Liver (tissue), 9 donors: ENCODE measurements around the gene GAS6. TPM values are rescaled to one million over a fixed set of nuclear protein-coding genes. Genes with fewer than 3 reads are reported as not detected.

Source experiments
- DNase-seq: peaks from one replicate; pipeline ENCODE4 v3.0.0-alpha.2; 2017; ENCODE audit warnings: low spot score
- H3K27ac ChIP-seq, 2 donors: one replicate each; pipeline ENCODE4 v1.7.0; 2013; ENCODE audit warnings: inconsistent platforms in 2 of 2, low read length in 2 of 2, control low read depth in 1 of 2, low read depth in 1 of 2, mild to moderate bottlenecking in 1 of 2
- H3K27me3 ChIP-seq, 4 donors: one replicate each; pipeline versions ENCODE4 v1.6.1 to v1.7.0; 2013; ENCODE audit warnings: low read length in 3 of 4, inconsistent platforms in 1 of 4, mild to moderate bottlenecking in 1 of 4, moderate library complexity in 1 of 4; ENCODE audit not compliant: control insufficient read depth in 4 of 4, insufficient read depth in 4 of 4
- H3K36me3 ChIP-seq, 4 donors: one replicate each; pipeline versions ENCODE4 v1.6.1 to v1.7.0; 2013; ENCODE audit warnings: low read length in 3 of 4, mild to moderate bottlenecking in 3 of 4, low read depth in 1 of 4, moderate library complexity in 1 of 4; ENCODE audit not compliant: control insufficient read depth in 4 of 4, insufficient read depth in 3 of 4
- H3K4me1 ChIP-seq, 4 donors: one replicate each; pipeline versions ENCODE4 v1.6.1 to v1.7.0; 2013; ENCODE audit warnings: low read length in 3 of 4, mild to moderate bottlenecking in 3 of 4, moderate library complexity in 1 of 4; ENCODE audit not compliant: control insufficient read depth in 4 of 4, insufficient read depth in 4 of 4
- H3K4me3 ChIP-seq, 3 donors: one replicate each; pipeline versions ENCODE4 v1.6.1 to v1.7.0; 2013; ENCODE audit warnings: low read length in 3 of 3, control low read depth in 1 of 3, low read depth in 1 of 3, mild to moderate bottlenecking in 1 of 3
- H3K9ac ChIP-seq, 2 donors: one replicate each; pipeline ENCODE4 v1.7.0; 2013; ENCODE audit warnings: low read length in 2 of 2, mild to moderate bottlenecking in 2 of 2, moderate library complexity in 2 of 2, control low read depth in 1 of 2, low read depth in 1 of 2
- H3K9me3 ChIP-seq, 4 donors: one replicate each; pipeline versions ENCODE4 v1.6.1 to v1.7.0; 2013; ENCODE audit warnings: low read length in 3 of 4; ENCODE audit not compliant: control insufficient read depth in 4 of 4
- EGR1 ChIP-seq, 2 donors: IDR thresholded peaks; 2 replicates each; pipeline ENCODE4 v1.6.1; 2016 to 2018; ENCODE audit warnings: antibody characterized with exemption in 2 of 2, low read depth in 2 of 2
- FOXA1 ChIP-seq: IDR thresholded peaks from 2 replicates; pipeline ENCODE4 v1.6.1; 2016; ENCODE audit warnings: antibody characterized with exemption
- FOXA2 ChIP-seq: IDR thresholded peaks from 2 replicates; pipeline ENCODE4 v1.6.1; 2016; ENCODE audit warnings: antibody characterized with exemption
- GABPA ChIP-seq, 2 donors: IDR thresholded peaks in 1 of 2; conservative IDR thresholded peaks in 1 of 2; 2 replicates each; pipeline ENCODE4 v1.6.1; 2016; ENCODE audit warnings: antibody characterized with exemption in 2 of 2, mild to moderate bottlenecking in 1 of 2, moderate library complexity in 1 of 2
- HNF4A ChIP-seq, 2 donors: conservative IDR thresholded peaks; 2 replicates each; pipeline ENCODE4 v1.6.1; 2016; ENCODE audit warnings: antibody characterized with exemption in 2 of 2, mild to moderate bottlenecking in 2 of 2
- HNF4G ChIP-seq: IDR thresholded peaks from 2 replicates; pipeline ENCODE4 v1.6.1; 2016; ENCODE audit warnings: antibody characterized with exemption
- JUND ChIP-seq, 2 donors: IDR thresholded peaks; 2 replicates each; pipeline ENCODE4 v1.6.1; 2016; ENCODE audit warnings: antibody characterized with exemption in 2 of 2
- NR2F2 ChIP-seq: IDR thresholded peaks from 2 replicates; pipeline ENCODE4 v1.6.1; 2016; ENCODE audit warnings: antibody characterized with exemption
- RAD21 ChIP-seq, 2 donors: IDR thresholded peaks; 2 replicates each; pipeline ENCODE4 v1.6.1; 2016; ENCODE audit warnings: antibody characterized with exemption in 2 of 2, mild to moderate bottlenecking in 2 of 2
- RXRA ChIP-seq, 2 donors: IDR thresholded peaks; 2 replicates each; pipeline ENCODE4 v1.6.1; 2017 to 2018; ENCODE audit warnings: antibody characterized with exemption in 2 of 2, mild to moderate bottlenecking in 1 of 2
- SP1 ChIP-seq: IDR thresholded peaks from 2 replicates; pipeline ENCODE4 v1.6.1; 2018; ENCODE audit warnings: antibody characterized with exemption, mild to moderate bottlenecking
- TAF1 ChIP-seq: conservative IDR thresholded peaks from 2 replicates; pipeline ENCODE4 v1.6.1; 2016; ENCODE audit warnings: antibody characterized with exemption, mild to moderate bottlenecking
- YY1 ChIP-seq: IDR thresholded peaks from 2 replicates; pipeline ENCODE4 v1.6.1; 2016; ENCODE audit warnings: antibody characterized with exemption, mild to moderate bottlenecking
- WGBS: extraction: QIAGEN DNeasy Blood & Tissue Kit; methylation state at CpG from one replicate; pipeline ENCODE4 v1.1.7; 2013; 5-methylcytosine and 5-hydroxymethylcytosine counted together
- polyA plus RNA-seq, 2 donors: library from polyadenylated mRNA; stranded (reverse) in 1 of 2; unstranded in 1 of 2; fragments of 200-250 nt in 1 of 2; fragments of >200 nt in 1 of 2; fragmentation: Nextera tagmentation in 1 of 2; extraction: Ambion mirVana in 1 of 2; gene quantifications; one replicate each; pipeline versions ENCODE4 v1.2.1 to v1.2.3, GENCODE V29; 2013 to 2015
- total RNA-seq, 2 donors: library from RNA; depleted of rRNA; stranded (reverse); fragments of >200 nt; gene quantifications; one replicate each; pipeline ENCODE4 v1.2.3, GENCODE V29; 2014
- TF ChIP-seq, protein P1 (sequence below): IDR thresholded peaks from 2 replicates; pipeline ENCODE4 v1.6.1; 2016; ENCODE audit warnings: antibody characterized with exemption
- TF ChIP-seq, protein P2 (sequence below): IDR thresholded peaks from 2 replicates; pipeline ENCODE4 v1.6.1; 2016; ENCODE audit warnings: antibody characterized with exemption, mild to moderate bottlenecking
- TF ChIP-seq, protein P3 (sequence below): IDR thresholded peaks from 2 replicates; pipeline ENCODE4 v1.6.1; 2016; ENCODE audit warnings: antibody characterized with exemption
- TF ChIP-seq, protein P4 (sequence below): fragments of 150-350 bp; IDR thresholded peaks from 2 replicates; pipeline ENCODE4 v1.5.1; 2017; ENCODE audit warnings: improper control_type of control experiment, low read depth, low read length; ENCODE audit not compliant: missing input control
- TF ChIP-seq, protein P5 (sequence below): IDR thresholded peaks from 2 replicates; pipeline ENCODE4 v1.6.1; 2016; ENCODE audit warnings: antibody characterized with exemption
- donor health status: healthy.
- donor health status: healthy.
- donor health status: healthy.
- donor health status: healthy.
- donor health status: healthy.

GAS6 gene
- total and polyA plus RNA-seq, 4 donors: 2.5 to 30.2 (median 9.1) TPM

DNA sequence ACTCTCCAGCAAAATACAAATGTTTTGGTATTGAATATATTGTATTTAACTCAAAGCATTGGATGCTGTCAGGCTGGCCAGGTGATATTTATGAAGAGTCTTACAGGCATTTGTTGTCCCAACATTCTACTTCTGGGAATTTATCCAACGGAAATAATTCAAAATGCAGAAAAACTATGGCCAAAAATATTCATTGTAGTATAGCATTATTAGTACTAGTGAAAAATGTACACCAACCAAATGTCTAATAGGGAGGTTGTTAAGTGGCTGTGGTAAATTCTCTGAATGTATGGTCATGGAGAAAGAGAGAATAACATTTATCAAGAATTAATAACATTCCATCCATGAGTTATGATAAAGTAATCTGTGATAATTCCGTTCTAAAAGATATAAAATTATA, 38.6 kb upstream of the GAS6 start:
- Histone ChIP-seq H3K27me3 (peaks cover 0 to 7% (median 0%) of the 10 kb centered on the region in 4 donors), H3K9me3 (no peaks in the 10 kb centered on the region), H3K36me3 (peaks cover 0 to 1% (median 0%) of the 10 kb centered on the region in 4 donors), H3K4me3 (no peak overlapping the region), H3K27ac (no peak overlapping the region), H3K4me1 (no peaks in the 10 kb centered on the region), H3K9ac (no peak overlapping the region)
- no peak for TF ChIP-seq FOXA2
- TF ChIP-seq FOXA1: no peak
- no peak for TF ChIP-seq GABPA (IDR thresholded peaks at IDR 0.05 in 1 of 2, conservative IDR thresholded peaks at IDR 0.05 in 1 of 2)
- TF ChIP-seq, protein P1, sequence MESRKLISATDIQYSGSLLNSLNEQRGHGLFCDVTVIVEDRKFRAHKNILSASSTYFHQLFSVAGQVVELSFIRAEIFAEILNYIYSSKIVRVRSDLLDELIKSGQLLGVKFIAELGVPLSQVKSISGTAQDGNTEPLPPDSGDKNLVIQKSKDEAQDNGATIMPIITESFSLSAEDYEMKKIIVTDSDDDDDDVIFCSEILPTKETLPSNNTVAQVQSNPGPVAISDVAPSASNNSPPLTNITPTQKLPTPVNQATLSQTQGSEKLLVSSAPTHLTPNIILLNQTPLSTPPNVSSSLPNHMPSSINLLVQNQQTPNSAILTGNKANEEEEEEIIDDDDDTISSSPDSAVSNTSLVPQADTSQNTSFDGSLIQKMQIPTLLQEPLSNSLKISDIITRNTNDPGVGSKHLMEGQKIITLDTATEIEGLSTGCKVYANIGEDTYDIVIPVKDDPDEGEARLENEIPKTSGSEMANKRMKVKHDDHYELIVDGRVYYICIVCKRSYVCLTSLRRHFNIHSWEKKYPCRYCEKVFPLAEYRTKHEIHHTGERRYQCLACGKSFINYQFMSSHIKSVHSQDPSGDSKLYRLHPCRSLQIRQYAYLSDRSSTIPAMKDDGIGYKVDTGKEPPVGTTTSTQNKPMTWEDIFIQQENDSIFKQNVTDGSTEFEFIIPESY: no peak
- TF ChIP-seq HNF4A (conservative IDR thresholded peaks at IDR 0.05): no peak
- TF ChIP-seq TAF1: no peak
- no peak for TF ChIP-seq YY1
- TF ChIP-seq, protein P2, sequence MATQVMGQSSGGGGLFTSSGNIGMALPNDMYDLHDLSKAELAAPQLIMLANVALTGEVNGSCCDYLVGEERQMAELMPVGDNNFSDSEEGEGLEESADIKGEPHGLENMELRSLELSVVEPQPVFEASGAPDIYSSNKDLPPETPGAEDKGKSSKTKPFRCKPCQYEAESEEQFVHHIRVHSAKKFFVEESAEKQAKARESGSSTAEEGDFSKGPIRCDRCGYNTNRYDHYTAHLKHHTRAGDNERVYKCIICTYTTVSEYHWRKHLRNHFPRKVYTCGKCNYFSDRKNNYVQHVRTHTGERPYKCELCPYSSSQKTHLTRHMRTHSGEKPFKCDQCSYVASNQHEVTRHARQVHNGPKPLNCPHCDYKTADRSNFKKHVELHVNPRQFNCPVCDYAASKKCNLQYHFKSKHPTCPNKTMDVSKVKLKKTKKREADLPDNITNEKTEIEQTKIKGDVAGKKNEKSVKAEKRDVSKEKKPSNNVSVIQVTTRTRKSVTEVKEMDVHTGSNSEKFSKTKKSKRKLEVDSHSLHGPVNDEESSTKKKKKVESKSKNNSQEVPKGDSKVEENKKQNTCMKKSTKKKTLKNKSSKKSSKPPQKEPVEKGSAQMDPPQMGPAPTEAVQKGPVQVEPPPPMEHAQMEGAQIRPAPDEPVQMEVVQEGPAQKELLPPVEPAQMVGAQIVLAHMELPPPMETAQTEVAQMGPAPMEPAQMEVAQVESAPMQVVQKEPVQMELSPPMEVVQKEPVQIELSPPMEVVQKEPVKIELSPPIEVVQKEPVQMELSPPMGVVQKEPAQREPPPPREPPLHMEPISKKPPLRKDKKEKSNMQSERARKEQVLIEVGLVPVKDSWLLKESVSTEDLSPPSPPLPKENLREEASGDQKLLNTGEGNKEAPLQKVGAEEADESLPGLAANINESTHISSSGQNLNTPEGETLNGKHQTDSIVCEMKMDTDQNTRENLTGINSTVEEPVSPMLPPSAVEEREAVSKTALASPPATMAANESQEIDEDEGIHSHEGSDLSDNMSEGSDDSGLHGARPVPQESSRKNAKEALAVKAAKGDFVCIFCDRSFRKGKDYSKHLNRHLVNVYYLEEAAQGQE: no peak
- TF ChIP-seq RAD21 (IDR thresholded peaks at IDR 0.05): no peak
- no peak for TF ChIP-seq RXRA (IDR thresholded peaks at IDR 0.05)
- no peak for TF ChIP-seq HNF4G
- TF ChIP-seq, protein P3, sequence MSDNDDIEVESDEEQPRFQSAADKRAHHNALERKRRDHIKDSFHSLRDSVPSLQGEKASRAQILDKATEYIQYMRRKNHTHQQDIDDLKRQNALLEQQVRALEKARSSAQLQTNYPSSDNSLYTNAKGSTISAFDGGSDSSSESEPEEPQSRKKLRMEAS: no peak
- TF ChIP-seq NR2F2: no peak
- no peak for TF ChIP-seq SP1
- TF ChIP-seq, protein P4, sequence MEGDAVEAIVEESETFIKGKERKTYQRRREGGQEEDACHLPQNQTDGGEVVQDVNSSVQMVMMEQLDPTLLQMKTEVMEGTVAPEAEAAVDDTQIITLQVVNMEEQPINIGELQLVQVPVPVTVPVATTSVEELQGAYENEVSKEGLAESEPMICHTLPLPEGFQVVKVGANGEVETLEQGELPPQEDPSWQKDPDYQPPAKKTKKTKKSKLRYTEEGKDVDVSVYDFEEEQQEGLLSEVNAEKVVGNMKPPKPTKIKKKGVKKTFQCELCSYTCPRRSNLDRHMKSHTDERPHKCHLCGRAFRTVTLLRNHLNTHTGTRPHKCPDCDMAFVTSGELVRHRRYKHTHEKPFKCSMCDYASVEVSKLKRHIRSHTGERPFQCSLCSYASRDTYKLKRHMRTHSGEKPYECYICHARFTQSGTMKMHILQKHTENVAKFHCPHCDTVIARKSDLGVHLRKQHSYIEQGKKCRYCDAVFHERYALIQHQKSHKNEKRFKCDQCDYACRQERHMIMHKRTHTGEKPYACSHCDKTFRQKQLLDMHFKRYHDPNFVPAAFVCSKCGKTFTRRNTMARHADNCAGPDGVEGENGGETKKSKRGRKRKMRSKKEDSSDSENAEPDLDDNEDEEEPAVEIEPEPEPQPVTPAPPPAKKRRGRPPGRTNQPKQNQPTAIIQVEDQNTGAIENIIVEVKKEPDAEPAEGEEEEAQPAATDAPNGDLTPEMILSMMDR: no peak
- no peak for TF ChIP-seq EGR1 (IDR thresholded peaks at IDR 0.05; ENCODE audit: low read depth in 2 of 2)
- TF ChIP-seq, protein P5, sequence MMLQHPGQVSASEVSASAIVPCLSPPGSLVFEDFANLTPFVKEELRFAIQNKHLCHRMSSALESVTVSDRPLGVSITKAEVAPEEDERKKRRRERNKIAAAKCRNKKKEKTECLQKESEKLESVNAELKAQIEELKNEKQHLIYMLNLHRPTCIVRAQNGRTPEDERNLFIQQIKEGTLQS: no peak
- no peak for TF ChIP-seq JUND (IDR thresholded peaks at IDR 0.05)
- DNase-seq: no peak
- 89% methylated on average over 2 of the region's 2 CpGs for WGBS
